GM19452 (cell line): ENCODE measurements around the gene GNL2.
"Not testable (repeated sequence)": the region's sequence is repeated elsewhere in the genome, so short reads cannot be mapped to it uniquely, and the experiment has no call there.

ENCODE experiments used
- ATAC-seq: cut with Tn5 transposase; IDR thresholded peaks from one replicate; pipeline ENCODE4 v1.9.1; 2021; ENCODE audit not compliant: unreplicated experiment

The GNL2 gene

DNA sequence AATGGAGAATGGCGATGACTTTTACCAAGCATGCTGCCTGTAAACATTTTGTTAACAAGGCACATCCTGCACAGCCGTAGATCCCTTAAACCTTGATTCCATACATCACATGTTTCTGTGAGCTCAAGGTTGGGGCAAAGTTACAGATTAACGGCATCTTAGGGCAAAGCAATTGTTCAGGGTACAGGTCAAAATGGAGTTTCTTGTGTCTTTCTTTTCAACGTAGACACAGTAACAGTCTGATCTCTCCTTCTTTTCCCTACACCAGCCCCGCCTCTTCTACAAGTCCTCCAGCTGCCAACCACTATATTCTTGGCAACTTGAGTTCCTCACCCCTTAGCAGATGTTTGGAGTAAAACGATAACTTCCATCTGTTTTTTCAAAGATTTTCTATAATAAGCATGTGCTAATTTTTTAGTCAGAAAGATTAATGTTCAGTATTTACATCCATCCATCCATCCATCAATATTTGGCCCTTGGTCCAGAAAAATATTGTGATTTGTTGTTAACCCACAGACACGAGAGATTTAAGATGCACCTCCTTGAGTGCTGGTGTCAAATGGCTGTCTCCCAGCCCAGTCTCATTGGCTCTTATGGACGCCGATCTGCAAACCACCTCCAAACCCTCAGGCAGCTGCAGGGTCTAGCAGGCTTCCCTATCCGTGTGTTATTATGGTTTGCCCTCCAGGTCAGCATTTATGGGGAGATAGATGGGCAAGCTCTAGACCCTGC lies 35.2 kb downstream of the GNL2 start:
- ATAC-seq = no peak

GRCh38 chr1:37559957-37560379 lies 35.8 kb downstream of the GNL2 start:
- ATAC-seq = not testable (repeated sequence)

- ATAC-seq = no peak
These were observed 36.7 kb downstream of the GNL2 start for GRCh38 chr1:37559080-37559479.

DNA sequence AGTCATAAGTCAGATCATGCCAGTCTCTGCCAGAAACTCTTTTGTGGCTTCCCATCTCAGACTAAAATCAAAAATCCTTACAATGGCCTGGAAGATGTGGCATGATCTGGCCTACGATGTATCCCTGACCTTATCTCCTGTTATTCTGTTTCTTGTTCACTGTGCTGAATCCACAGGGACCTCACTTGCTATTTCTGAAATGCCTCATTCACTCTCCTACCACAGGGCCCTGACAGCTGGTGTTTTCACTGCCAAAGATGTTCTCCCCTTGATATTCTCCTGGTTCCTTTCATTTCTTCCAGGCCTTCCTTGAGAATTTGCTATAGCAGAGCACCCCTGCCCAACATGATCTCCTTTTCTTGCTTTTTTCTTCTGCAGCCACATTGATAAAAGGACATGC lies 37.3 kb downstream of the GNL2 start:
- no peak for ATAC-seq

GRCh38 chr1:37557402-37557801 lies 38.3 kb downstream of the GNL2 start:
- no peak for ATAC-seq

GRCh38 chr1:37556712-37557196 lies 39.0 kb downstream of the GNL2 start, which contains the start of gene DNALI1:
TSS of gene DNALI1 (plus strand) at chr1:37556940. CDS start at chr1:37556995, 55 bp downstream.
- ATAC-seq = no peak

DNA sequence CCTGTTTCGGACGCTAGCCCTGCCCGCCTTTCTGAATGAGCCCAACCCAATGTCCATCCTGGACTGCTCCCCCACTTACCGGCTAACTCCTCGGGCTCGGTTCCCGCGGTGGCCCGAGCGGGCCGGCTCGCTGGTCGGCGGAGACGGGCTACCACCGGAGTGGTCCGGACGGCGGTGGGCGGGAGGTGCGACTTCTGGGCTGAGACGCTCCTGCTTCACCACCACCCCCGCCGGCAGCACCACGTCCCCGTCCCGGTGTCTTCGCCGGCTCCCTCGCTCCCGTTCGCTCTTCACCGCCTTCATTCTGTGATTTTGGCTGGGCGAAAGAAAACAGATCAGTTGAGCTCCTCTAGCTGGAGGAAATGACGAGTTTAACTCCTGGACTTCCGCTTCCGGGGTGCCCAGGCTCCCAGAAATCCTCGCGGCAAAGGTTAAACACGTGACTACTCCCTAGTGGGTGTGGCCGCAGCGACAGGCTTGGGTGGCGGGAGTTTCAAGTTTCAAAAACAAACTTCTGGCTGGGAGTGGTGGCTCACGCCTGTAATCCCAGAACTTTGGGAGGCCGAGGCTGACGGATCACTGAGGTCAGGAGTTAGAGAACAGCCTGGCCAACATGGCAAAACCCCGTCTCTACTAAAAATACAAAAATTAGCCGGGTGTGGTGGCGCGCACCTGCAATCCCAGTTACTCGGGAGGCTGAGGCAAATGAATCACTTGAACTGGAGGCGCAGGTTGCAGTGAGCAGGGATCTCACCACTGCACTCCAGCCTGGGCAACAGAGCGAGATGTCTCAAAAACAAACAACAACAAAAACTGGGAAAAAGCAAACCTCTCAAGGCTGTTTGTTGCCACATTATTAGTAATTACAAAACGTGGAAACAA lies 41.6 kb downstream of the GNL2 start, which contains the start of gene SNIP1:
Gene SNIP1 (minus strand): TSS at position 367 of the 882 bp plus-strand sequence. CDS start 64 bp downstream, at position 303.
- peak; percentile 73 for ATAC-seq

- ATAC-seq = no peak
These were observed 42.2 kb downstream of the GNL2 start for GRCh38 chr1:37553598-37553926.

DNA sequence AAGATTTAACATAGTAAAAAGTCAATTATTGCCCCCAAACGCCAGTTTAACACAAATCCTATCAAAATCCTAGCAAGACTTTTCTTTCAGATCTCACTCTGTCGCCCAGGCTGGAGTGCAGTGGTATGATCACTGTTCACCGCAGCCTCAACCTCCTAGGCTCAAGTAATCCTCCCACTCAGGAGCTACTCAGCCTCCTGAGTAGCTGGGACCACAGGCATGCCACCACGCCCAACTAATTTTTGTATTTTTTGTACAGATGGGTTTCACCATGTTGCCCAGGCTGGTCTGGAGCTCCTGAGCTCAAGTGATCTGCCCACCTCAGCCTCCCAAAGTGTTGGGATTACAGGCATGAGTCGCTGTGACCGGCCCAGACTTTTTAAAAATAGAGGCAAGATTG lies 46.4 kb downstream of the GNL2 start:
- ATAC-seq = no peak

GRCh38 chr1:37545019-37545418 lies 50.7 kb downstream of the GNL2 start:
- ATAC-seq = no peak

- no peak for ATAC-seq
These were observed 51.2 kb downstream of the GNL2 start for GRCh38 chr1:37544530-37544929.

DNA sequence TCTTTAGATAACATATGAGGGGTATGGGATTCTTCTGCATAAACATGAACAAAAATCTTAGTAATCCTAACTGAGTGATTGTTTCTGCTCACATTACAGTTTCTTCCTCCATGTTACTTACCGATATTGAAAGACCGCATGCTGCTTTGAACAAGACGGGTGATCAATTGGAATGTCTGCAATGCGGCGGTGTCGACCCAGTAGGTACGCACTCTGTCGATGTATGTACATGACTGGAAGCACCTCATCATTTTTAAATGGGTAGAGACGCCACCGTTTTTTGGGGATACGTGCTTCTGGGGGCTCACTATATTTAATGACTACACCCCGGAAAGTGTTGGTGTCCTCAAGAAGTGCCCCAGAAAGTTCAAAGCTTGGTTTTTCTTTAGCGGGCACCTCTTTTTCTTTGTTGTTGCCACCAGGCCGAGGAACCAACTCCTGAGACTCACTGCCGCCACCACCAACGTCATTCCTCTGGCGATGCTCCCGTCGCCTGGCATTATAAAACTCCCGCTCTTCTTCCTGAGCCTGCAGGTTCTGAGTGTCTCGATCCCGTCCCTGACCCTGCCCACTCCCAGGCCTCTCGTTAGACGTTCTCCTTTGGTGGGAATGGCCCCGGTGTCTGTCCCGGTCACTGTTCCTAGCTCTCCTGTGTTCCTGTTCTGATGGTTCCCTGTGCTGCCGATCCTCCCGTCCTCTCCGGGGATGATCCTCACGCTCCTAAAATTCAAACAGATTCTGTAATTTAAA lies 55.5 kb downstream of the GNL2 start:
- ATAC-seq = no peak

GRCh38 chr1:37539154-37539553 lies 56.6 kb downstream of the GNL2 start:
- ATAC-seq = not testable (repeated sequence)

GRCh38 chr1:37537378-37537777 lies 58.4 kb downstream of the GNL2 start:
- no peak for ATAC-seq

DNA sequence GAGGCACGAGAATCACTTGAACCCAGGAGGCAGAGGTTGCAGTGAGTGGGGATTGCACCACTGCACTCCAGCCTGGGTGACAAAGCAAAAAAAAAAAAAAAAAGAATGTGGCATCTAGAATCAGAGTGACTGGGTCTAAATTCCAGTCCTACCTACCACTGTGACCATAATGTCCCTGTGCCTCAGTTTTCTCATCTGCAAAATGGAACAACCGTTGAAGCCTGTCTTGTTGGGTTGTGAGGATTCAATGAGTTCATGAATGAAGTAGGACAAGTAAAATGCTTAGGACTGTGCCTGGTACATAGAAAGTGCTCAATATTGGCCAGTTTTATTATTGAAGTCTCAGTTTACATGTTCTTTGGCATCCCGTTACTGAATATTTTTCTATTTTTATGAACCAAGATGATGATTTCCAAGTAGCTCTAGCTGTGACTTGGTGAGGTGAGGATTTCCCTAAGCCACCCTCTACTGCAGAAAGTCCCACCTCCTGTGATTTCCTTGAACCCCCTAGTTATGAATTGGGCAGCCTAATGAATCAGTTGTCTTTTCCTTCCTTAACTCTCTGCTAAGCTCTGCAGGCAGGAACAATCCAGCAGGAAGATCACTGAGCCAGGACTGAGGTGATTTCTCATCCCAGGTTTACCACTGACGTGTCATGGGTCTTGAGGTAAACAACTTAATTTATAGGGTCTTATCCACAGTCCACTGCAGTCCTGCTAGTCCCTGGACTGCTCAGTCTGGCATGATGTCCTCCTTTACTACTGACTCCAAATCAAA lies 62.2 kb downstream of the GNL2 start:
- ATAC-seq = no peak

- not testable (repeated sequence) for ATAC-seq
These were observed 63.1 kb downstream of the GNL2 start for GRCh38 chr1:37532418-37533156.

GRCh38 chr1:37529888-37530287 lies 65.8 kb downstream of the GNL2 start:
- not testable (repeated sequence) for ATAC-seq

DNA sequence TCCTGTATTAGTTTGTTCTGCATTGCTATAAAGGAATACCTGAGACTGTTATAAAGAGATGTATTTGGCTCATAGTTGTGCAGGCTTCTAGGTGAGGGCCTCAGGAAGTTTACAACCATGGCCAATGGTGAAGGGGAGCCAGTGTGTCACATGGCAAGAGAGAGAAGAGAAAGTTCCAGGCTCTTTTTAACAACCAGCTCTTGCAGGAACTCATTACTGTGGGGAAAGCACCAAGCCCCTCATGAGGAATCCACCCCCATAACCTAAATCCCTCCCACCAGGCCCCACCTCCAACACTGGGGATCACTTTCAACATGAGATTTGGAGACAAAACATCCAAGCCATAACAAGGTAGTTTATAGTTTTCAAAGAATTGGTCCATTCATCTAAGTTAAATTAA lies 76.1 kb downstream of the GNL2 start:
- ATAC-seq = no peak

DNA sequence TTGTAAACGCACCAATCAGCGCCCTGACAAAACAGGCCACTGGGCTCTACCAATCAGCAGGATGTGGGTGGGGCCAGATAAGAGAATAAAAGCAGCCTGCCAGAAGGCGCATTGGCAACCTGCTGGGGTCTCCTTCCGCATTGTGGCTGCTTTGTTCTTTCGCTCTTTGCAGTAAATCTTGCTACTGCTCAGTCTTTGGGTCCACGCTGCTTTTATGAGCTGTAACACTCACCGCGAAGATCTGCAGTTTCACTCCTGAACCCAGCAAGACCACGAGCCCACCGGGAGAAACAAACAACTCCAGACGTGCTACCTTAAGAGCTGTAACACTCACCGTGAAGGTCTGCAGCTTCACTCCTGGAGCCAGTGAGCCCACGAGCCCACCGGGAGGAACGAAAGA lies 76.8 kb downstream of the GNL2 start:
- not testable (repeated sequence) for ATAC-seq

DNA sequence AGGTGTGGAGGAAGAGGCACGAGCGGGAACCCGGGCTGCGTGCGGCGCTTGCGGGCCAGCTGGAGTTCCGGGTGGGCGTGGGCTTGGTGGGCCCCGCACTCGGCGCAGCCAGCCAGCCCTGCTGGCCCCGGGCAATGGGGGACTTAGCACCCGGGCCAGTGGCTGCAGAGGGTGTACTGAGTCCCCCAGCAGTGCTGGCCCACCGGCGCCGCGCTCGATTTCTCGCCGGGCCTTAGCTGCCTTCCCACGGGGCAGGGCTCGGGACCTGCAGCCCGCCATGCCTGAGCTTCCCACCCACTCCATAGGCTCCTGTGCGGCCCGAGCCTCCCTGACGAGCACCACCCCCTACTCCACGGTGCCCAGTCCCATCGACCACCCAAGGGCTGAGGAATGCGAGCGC lies 77.5 kb downstream of the GNL2 start:
- not testable (repeated sequence) for ATAC-seq
